Ecto neural progenitor cell (in vitro differentiated cells): ENCODE measurements around the gene DRC3.

Experiments
- DNase-seq: peaks from one replicate; pipeline ENCODE4 v3.0.0-alpha.2; 2018; ENCODE audit warnings: low spot score

The DRC3 gene

DNA sequence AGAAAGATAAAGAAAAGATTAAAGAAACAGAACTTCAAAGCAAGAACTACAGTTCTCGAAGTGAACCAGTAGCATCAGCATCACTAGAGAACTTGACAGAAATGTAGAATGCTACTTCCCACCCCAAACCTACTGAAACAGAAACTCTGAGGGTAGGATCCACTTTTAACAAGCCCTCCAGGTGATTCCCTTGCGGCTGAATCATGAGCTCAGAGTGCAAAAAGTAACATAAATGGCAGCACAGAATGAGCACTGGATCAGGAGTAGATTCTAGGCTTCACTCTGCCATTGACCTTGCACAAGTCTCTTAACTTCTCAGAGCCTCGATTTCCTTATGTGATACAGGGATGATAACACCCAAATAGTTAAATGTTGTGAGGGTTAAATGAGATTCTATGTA is 6.3 kb upstream of the DRC3 start:
- DNase-seq, result no peak

DNA sequence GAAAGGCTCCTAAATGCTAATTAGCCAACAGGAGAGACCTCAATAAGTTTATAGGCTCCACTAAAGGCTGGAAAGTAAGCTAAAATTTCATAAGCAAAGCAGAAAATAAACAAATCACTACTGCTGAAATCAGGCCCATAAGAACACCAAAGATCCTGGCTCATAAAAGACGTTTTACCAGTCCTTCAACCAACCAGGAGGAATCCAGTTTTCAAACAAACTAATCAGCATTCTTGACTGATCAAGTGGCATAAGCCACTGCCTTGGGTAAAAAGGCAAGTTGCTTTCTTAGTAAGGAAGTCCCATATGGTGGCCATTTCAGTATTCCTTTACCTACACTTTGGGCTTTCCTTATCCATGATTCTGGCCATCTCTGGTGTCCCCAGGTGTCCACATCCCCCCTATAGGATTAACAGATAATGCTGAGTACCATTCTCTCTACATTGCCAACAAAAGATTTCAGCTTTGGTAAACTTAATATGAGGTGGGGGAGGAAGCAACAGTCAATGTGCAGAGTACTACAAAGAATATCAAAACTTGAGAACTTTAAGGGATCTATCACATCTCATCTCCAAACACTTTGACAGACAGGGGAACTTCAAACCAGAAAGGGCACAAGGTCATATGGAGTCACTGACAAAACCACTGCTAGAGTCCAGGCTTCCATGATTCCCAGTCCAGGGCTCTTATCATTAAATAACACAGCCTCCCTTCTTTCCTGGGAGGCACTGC is 1.8 kb upstream of the DRC3 start:
- DNase-seq, result no peak

DNA sequence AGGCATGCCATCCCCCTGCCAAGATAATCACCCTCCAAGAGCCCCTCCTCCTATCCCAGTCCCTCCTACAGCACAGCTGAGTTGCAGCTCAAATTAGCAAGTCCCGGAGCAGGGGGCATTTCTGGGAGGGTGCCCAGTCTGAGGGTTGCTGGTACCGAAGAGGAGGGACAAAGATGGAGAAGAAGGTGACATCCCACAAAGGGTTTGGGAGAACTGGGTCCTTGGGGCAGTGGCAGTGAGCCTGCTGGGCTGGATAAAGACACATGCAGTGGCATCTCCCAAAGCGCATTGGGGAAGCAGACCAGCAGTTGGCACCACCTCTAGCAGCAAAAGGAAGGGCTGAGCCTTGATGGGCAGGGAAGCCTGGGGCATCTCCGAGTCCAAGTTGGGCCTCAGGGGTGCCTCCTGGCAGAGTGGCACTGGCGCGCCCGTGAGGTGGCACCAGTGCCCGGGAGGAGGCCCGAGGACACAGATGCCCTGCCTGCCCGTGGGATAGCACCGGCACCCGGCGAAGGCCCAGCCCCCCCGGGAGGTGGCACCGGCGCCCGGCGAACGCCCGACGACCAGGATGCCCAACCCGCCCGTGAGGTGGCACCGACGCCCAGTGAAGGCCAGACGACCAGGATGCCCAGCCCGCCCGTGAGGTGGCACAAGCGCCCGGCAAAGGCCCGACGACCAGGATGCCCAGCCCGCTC is 1.1 kb upstream of the DRC3 start:
- no peak for DNase-seq

DNA sequence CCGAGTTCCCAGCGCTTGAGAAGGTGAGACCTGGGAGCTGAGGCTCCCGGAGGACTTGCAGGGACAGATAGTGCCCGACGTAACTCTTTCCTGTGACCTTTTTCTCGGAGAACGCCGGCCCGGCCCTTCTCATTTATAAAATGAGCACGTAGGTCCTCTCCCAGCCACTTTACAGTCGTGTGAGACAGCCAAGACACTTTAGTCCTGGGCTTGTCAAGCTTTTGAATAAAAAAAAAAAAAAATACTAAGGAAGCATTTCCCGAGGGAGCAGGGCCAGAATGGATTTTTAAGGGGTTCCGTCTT is 241 bp downstream of the DRC3 start:
- DNase-seq, result no peak

DNA sequence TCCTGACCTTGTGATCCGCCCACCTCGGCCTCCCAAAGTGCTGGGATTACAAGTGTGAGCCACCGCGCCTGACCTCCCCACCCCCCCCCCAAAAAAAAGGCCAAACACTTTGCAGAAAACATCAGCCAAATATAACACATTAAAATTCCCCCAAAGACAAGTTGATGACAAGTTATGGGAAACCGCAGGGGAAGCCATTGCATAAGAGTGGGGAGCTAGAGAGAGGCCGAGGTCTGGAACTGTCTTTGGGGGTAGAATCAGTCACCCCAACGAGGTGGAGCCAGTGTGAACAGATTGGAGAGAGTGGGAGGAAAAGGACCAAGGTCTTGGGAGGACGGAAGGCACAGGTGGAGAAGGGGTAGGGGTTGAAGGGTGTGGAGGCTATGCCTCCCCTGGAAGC is 2.8 kb downstream of the DRC3 start:
- no peak for DNase-seq

DNA sequence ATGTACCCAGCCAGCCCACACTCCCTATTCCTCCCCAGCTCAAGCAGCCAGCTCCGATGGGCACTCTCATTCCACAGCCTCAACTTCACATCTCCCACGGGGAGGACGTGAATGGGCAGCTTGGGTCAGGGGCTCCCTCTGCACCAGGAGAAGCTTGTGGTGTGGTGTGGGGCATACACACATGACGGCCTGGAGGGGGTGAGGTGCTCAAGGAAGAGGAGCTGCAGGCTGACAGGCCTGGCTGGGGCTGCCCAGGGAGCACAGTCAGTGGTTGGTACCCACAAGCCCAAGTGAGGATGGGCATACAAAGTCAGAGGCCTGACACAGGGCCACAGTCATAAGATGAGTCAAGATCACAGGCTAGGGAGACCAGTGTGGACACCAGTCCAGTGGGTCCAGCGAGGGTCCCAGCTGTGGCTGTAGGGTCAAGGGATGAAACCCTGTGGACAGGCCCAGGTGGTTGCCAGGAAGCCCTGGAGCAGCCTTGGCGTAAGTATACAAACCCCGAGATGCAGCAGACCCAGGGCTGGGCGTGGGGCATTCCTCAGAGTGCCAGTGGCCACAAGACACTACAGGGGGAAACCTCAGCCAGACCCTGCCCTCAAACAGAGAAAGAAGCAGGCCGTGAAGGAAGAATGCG is 4.4 kb downstream of the DRC3 start:
- no peak for DNase-seq

DNA sequence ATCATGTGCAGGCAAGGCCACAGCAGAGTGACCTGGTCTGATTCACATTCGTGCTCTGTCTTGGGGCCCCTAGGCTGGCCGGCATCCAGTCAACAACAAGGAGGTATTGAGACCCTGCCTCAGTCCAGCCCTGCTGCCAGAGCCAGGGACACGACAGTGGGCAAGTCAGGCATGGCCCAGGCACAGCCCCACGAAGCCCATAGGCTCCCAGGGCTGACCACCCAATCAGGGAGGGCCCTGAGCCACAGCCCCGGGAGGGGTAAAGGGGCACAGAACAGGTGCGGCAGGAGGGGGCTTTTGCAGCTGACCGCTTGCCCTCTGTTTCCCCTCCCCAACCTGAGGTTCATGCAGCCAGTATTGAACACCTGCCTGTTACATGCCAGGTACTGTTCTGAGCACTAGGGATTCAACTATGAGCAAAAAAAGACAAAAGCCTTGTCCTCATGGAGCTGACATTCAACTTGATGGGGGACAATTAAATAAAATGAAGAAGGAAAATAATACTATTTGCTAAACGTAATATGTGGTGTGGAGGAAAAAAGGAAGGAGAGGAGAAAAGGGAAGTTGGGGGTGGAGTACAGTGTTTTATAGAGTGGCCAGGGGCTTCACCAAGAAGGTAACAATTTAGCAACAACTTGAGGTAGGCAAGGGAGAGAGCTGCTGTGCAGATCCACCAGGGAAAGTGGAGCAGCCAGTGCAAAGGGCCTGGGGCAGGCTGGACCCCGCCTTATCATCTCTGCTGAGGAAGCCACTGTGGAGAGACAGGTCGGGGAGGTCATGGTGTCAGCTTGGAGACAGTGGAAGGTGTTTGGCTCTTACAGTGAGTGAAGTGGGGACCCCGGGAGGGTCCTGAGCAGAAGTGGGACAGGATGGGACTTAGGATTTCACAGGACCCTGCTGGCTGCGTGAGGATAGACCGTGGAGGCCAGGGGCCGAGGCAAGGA is 6.1 kb downstream of the DRC3 start:
- no peak for DNase-seq

DNA sequence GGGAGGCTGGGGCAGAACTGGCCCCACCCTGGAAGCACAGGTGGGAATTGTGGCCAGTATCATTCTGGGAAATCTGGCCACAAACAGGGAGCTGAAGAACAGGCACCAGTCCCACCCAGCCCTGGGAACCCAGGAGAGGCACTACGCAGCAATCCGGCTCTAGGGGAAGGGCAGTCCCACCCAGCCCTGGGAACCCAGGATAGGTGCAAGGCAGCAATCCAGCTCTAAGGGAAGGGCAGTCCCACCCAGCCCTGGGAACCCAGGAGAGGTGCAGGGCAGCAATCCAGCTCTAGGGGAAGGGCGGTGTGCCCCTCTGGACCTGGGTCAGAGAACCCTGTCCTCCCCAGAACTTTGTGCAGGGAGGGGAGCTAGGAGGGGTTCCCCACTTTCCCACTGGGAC is 7.1 kb downstream of the DRC3 start:
- DNase-seq, result no peak

DNA sequence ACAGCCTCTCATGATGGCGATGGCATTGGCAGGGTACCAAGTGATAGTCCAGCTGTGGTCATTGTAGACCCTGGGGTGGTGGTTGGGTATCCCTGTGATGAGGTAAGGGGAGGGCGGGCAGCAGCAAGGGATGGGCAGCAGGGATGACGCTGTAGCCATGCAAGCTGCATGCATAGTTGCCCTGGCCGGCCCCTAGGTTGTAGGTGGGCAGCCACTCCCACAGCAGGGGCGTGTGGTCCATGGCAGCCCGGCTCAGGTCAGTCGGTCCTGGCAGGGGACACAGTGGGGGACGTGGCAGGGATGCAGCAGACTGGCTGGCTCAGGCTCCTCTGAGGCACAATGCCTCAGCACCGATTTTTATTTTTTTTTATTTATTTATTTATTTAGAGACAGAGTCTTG is 8.7 kb downstream of the DRC3 start:
- no peak for DNase-seq

DNA sequence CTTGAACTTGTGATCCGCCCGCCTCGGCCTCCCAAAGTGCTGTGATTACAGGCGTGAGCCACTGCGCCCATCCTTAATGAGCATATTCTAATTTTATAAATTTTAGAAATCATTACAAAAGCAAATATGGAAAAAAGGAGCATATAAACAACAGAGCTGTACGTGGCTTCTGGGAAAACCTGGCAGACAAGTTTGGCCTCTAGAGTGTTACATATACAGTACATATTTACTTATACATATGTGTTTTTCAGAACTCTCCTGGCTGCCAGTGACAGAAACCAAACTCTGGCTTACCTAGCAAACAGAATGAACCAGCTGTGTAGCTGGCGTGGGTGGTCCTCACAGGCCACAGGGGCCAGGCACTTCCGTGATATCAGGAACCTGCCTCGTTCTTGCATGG is 10.1 kb downstream of the DRC3 start:
- DNase-seq, result no peak

DNA sequence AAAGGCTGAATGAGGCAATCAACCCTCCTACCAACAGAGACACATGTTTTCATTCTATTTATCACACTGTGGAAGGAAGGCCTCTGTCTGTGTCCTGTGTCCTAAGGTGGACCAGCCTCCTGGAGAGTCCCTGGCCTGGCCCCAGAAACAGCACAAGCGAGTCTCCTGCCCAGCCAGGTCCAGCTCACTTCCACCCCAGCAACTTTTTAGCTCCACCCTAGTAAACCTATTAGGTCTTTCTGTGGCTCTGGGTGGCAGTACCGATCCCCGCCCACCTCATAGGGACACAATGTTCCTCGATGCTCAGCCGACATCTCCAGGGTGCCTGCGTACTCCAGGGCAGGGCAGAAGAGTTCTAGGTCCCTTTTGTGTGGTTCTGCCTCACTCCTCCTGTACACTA is 10.7 kb downstream of the DRC3 start:
- DNase-seq, result no peak

DNA sequence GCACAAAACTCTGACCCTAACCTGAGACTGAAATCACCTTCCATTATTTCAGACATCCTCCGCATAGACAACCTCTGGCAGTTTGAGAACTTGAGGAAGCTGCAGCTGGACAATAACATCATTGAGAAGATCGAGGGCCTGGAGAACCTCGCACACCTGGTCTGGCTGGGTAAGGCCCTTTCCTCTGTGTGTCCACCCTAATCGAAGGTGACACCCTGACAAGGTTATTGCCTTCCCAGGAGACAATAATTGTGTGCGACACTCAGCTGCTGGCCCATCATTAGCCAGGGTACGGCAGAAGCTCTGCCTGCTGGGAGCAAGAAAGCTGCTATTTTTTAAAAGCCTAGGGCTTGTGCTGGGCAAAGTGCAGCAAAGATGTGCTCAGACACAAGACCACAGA is 11.1 kb downstream of the DRC3 start:
- DNase-seq, result no peak

DNA sequence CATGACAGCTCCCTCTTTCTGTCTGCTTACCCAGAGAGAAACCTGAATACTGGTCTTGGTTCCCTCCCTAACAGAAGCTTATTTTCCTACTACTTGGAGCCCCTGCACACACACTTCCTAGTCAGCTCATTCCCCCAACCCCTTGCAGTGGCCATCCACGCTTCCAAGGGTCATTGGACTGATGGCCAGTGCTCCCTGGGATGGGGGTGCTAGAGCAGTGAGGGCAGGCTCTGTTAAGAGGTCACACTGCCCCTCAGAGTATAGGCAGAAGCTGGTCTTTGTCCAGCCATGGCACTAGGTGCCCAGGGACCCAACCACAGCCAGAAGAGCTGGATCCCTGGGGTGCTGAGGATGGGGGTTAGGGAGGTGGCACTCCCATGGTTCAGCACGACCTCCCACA is 12.5 kb downstream of the DRC3 start:
- DNase-seq, result no peak

DNA sequence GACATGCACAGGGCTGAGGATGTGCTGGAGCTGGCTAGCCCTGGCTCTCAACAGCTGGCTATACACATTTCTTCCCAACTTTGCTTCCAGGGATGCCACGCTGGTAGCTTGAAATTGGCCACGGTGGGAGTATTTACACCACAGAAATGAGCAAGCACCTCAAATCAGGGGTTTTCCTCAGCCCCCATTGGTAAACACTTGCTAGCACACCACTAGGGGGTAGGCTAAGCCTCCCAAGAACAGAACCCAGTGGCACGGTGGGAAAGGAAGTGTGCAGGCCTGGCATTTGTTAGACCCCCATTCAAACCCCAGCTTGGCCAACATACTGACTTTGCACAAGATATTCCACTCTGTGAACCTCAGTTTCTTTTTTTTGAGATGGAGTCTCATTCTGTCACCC is 12.9 kb downstream of the DRC3 start:
- DNase-seq, result no peak

DNA sequence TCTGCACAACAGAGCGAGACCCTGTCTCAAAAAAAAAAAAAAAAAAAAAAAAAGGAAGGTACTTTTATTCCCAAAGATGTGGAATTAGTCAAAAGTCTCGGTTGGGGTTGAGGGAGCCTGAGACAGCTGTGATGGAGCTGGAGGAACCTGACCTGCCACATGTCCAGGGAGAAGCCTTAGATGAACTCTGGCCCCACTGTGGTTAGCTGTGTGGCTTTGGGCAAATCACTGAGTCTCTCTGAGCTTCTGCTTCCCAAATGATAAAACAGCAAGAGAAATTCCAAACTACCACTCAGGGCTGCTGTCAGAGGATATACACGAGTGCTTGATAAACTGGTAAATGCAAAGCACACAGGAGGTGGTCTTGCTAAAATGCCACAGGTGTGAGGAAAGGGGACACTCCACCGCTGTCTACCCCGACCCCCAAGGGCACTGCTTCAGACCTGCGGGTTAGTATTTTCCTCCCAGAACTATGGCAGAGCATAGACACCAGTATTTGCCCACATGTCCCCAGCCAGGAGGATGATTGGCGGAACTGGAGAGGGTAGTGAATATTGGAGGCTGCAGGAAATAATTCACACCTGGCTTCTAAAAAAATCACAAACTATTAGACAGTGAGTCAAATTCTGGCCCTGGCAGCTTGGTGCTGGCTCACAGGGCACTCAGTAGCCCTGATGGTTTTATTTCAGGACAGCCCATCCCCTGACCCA is 14.7 kb downstream of the DRC3 start:
- no peak for DNase-seq

DNA sequence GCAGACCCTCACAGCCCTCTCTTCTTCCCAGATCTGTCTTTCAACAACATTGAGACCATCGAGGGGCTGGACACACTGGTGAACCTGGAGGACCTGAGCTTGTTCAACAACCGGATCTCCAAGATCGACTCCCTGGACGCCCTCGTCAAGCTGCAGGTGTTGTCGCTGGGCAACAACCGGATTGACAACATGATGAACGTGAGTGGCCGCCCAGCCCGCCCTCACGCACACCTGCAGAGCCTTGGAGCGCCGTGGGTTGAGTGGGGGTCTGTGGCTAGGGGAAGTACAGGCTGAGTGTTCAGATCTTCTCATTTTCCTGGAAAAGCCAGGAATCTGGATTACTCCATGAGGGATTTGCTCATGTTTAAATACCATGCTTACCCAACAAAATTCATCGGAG is 15.2 kb downstream of the DRC3 start:
- no peak for DNase-seq

DNA sequence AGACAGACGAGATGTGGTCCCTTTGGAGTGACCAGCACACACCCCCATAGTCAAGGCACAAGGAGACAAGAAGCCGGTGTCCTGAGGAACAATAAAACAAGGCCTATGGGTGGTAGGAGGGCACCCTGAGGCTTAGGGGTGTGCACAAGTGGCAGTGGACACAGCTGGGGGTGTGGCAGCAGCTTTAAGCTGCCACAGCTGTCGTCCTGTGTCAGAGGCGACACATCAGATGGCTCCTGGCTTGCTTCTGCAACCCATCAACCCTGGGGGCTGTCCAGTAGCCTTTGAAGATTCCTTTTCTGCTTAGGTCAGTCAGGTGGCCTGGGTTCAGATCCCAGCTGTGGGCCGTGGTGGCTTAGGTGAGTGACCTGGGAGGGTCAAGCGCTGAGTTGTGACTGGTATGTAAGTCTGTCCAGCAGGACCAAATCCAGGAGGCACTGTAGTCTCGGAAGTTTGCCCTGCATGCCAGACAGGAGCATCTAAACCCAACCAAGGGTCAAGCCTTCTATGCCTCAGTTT is 15.8 kb downstream of the DRC3 start:
- DNase-seq, result no peak

DNA sequence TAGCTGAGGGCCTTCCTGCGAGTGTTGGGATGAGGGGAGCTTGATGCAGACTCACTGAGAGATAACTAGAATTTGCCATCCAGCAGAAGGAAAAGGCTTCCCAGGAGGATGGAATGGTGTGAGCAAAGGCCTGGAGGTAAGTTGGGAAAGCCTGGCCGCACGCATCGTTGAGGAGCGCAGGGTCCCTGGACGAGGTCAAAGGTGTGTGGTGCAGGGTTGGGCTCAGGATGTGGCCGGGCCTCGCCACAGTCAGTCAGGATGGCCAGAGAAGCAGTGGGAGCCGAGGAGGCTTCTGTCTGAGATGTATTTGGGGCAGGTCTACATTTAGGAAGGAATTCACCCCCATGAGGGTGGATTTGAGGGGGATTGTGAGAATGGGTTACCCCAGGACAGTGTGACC is 16.4 kb downstream of the DRC3 start:
- DNase-seq, result no peak

DNA sequence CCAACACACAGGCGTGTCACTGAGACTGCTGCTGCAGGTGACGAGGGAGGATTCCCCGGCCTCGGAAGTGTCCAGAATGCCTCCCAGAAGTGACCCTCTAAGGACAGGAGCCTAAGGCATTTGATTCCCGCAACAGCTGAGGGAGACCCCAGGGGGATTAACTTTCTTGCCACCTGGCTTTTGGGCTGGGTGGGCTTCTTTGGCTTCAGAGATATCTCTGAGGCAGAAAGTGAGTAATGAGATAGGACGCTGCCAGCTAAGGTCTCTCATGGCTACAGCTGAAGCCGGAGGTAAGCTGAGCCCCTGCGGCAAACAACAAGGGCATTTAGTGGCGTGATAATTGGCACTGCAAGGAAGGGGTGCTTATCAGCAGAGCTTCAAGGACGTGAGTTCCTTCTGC is 17.0 kb downstream of the DRC3 start:
- no peak for DNase-seq

DNA sequence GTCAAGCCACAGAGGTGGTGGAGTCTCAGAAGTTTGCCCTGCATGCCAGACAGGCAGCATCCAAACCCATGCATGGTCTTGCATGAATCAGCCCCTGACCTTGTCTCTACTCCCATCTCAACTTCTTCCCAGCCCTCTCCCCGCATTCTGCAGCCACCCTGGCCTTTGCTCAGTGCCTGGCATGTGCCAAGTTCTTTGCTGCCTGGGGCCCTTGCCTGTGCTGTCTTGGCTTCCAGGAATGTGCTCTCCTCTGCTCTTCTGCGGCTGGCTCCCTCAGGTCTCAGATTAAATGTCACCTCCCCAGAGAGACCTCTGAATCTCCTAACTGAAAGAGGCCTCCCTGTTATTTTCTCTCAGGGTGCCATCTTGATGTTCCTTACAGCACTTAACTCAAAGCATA is 17.6 kb downstream of the DRC3 start:
- DNase-seq, result no peak

DNA sequence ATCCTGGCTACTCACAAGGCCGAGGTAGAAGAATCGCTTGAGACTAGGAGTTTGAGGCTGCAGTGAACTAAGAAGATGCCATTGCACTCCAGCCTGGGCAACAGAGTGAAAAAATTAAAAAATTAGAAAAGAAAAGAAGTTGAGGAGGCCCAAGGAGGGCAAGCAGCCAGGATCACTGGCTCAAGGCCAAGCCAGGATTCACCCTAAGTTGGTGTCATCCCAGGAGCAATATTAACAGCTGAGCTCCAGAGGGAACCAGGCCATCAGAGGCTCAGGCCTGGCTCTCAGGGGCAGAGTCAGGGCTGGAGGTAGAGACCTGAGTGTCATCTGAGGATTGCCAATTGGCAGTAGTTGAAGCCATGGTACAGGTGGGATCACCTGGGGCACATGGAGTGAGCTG is 20.7 kb downstream of the DRC3 start:
- DNase-seq, result no peak

DNA sequence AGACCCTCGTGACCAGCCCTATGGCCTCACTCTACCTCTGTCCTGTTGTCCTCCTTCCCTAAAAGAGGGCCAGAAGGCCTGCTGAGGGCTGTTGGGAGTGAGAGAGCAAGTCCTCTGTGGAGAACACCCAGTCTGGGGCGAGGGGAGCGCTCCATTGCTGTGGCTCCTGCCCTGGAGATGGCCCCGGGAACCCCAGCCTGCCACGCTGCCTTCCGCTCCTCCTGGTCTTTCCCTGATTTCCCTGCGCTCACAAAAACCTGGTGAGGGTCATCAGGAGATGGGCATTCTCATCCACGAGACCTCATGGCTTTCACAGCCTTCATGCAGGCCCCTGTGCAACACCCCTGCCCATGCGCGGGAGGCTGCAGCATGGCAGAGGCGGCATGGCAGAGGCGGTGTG is 21.2 kb downstream of the DRC3 start:
- no peak for DNase-seq
